Cortex of kidney (tissue), 1 donor: ENCODE results near the gene CPSF2.

Source experiments
- DNase-seq: peaks from one replicate; lab custom pipeline; 2025; lab: John Stamatoyannopoulos, UW

The CPSF2 gene

DNA sequence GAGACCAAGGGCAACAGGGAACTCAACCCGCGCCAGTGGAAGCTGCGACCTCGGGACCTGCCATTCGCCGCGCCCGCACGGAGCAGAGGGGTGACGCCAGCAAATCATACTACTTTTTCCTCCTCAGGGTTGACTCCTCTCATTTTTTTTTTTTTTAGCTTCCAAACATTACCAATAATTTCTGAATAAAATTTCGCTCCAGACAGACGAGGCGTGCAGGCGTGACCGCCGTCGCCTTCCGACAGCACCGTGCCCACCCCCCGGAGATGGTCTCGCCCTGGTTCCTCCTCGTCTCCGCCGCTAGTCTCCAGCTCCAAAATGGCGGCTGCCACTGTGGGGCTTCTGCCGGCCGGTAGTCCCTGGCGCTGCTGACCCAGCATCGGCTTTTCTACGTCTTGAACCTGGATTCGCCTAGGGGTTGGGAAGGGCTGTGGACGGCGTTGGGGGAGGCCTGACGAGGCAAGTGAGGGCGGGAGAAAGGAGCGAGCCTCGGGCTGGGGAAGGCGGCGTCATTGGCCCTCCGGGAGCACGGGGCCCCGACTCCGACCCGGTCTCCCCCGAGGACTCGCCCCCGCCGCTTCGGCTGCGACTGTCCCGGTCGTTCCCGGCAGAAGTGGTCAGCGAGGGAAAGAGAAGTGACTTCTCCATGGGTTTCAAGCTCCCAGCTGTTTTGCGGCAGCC, at the start of gene CPSF2, which contains the start of gene NDUFB1:
Gene CPSF2 (plus strand): TSS at position 300 of the 681 bp plus-strand sequence. CDS start 9,016 bp downstream, outside the sequence.
Gene NDUFB1 (minus strand): TSS at position 37 of the 681 bp plus-strand sequence. CDS start 4,069 bp downstream, outside the sequence.
- peak; percentile 48 for DNase-seq

DNA sequence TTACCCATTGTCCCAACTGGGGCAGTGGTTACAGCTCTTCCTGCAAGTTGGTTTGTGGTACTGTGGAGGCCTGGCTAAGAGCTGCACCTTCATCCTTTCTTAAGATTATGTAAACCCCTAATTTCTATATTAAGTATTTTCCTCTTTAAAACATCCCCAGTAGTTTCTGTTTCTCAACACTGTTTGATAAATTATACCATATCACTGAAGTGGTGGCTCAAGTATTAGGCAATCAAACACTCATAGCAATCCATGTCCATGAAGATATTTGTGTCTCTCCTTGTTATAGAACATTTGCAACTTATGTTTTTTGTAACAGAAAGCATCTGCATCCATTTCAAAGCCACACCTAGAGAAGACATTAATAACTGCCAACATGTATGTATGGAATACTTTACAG, 47.2 kb upstream of the CPSF2 start:
- no peak for DNase-seq

DNA sequence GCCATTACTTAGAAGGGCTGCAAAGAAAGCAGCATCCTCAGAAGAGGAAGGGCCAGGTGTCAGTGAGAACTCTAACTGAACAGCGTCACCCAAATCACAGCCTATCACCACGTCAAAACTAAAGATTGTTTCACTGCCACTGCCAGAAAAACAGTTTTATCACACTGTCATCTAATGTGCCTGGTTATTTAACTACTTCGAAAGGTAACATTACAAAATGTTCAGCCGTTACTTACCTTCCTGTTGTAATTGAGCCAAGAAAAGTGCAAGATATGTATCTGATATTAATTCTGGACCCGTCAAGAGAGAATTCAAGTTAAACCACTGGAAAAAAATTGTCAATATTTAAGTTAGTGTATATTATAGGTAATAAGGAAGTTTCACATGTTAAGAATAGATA, 33.3 kb upstream of the CPSF2 start:
- no peak for DNase-seq

DNA sequence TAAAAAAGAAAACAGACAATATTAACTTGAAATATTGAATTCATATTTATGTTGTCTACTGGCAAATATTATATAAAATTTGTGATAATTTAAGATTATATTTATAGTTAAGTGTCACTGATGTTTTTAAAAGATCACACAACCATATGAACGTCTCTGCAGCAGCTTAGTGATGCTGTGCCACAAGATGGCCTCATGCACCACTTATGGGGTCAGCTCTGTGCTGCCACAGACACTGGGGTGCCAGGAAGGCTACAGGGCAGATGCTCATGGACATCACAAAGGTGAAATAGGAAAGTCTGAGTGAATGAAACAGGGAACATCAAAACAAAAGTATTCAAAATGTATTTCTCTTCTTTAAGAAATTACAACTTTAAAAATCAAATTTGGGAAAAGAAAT, 28.4 kb upstream of the CPSF2 start:
- no peak for DNase-seq

DNA sequence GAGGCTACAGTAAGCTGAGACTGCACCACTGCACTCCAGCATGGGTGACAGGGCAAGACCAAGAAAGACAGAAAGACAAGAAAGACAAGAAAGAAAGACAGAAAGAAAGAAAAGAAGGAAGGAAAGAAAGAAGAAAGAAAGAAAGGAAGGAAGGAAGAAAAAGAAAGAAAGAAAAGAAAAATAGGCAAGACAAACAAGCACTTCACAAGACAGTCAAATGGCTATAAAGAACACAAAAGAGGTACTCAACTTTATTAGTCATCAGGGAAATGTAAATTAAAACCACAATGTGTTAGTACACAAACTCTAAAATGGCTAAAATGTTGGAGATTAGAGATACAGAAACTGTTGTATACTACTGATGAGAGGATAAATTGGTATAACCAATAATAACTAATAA, 22.0 kb upstream of the CPSF2 start:
- DNase-seq: no peak

DNA sequence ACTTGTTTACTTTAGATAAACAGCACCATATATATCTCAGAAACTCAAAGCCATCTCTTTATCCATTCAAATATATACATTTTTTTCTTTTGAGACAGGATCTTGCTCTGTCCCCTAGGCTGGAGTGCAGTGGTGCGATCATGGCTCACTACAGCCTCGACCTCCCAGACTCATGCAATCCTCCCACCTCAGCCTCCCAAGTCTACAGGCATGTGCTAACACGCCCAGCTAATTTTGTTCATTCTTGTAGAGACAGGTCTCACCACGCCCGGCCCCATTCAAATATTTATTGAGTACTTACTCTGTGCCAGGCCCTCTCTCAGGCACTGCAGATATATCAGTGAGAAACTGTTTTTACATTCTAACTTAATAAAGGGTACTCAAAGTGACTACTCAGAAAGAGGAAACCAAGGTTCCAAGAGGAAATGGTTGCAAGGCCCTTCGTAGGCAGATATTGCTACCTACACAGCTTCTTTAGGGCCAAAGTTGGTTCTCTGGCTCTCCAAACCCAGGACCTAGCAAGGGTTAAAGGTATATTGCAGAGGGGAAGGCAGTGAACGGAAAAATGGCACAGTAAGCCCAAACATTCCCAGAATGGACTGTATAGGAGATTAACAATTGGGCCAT, 18.3 kb upstream of the CPSF2 start:
- DNase-seq: no peak

DNA sequence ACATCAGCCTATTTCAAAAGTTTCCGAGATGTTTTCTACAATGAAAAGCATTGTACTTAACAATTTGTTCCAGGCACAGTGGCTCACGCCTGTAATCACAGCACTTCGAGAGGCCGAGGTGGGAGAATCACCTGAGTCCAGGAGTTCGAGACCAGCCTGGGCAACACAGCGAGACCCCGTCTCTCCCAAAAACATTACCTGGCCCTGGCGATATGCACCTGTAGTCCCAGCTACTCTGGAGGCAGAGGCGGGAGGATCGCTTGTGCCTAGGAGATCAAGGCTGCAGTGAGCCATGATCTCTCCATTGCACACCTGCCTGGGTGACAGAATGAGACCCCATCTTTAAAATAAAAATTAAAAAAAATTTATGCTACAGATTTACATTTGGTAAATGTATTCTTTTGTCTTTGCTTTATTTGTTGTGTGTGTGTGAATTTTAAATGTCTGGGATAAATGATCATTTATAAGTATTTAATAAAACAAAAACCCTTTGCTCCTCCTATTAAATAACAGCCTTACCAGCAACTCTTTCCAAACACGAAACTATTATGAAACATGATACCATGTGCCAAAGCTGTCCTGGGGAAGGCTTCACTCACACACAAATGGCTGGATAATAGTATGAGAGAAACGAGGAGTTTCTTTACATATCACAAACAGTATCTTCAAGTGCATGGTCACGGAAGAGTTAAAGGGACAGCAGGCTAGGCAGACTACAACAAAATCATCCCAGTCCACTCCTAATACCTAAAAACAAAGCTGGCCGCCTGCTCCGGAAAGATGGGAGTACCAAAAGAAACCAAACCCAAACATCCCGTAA, 16.5 kb upstream of the CPSF2 start:
- DNase-seq: no peak

DNA sequence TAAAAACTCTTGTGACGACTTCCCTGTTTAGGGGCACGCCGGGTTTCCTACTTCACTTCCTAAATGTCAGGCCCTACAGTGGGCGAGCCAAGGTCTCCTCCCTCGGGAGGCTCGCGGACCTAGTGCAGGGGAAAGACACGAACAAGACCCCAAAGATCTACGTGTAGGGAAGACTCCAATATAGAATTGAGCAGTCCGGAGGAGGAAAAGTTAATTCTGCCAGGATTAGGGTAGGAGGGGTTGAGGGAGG, 16.0 kb upstream of the CPSF2 start:
- no peak for DNase-seq

DNA sequence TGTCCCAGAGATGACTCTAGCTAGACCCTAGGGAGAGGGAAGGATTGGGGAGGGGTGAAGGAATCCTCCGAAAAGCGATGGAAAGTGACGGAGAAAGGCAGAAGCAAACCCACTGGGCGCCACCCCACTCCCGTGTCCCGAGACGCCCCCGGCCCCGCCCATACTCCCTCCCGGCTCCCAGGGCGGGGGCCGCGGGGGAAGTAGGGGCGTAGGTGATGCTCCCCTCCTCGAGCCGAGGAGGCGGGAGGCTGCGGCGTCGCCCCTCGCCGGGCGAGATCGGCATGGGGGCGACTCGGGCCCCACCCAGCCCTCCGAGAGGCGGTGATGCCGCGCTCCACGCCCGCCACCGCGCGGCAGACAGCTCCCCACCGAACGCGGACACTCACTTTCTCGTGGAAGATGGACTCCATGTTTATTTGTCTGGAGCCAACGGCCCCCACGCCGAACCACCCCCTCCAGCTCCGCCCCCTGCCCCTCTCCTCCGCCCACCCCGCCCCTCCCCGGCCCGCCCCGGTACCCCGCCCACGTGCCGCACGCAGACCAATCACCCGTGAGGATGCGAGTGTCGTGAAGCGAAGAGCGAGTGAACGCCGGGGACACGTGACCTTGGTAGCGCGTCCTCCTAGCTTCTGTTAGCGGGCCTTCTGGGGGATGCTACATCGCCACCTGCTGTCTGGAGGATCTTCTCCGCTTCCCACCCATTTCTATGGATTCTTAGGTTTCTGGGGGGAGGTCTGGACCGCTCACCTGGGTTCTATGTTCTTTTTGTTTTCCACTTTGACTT, 15.4 kb upstream of the CPSF2 start, which contains the start of gene ATXN3:
Gene ATXN3 (minus strand): TSS at position 440 of the 784 bp plus-strand sequence. CDS start 30 bp downstream, at position 410.
- DNase-seq: no peak

DNA sequence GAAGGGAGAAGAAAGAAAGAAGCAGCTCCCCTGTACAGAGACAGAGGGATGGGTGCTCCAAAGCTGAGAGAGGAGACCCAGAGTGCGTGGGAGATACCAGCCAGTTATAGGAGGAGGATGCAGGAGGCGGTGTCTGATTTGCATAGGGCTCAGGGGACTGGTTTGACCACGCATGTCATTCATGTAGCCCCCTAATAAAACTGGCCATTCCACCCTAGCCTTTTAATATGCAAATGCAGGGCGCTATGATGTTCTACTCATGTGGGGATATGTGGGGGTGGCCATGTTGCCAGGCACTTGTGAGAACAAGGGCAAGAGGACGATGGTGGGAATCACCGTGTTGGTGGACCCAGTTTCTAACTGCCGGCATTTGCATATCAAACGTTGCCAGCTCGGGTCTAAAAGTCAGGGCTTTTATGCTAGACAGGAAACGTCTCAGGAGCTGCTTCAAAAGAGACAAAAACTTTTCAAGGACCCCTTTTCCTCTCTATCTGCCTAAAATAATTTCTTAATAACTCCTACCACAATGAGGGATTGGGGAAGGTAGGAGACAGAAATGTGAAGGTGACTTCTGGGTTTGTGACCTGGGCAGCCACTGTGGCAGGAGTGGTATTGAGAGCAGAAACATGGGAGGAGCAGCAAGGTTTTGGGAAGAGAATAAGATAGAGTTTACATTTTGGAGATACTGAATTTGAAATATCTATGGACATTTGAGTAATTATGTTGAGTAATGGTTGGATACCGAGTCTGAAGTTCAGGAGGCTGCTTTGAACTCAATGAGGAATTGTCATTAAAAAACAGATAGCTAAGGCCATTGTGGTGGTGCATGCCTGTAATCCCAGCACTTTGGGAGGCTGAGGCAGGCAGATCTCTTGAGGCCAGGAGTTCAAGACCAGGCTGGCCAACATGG, 13.2 kb upstream of the CPSF2 start:
- no peak for DNase-seq

DNA sequence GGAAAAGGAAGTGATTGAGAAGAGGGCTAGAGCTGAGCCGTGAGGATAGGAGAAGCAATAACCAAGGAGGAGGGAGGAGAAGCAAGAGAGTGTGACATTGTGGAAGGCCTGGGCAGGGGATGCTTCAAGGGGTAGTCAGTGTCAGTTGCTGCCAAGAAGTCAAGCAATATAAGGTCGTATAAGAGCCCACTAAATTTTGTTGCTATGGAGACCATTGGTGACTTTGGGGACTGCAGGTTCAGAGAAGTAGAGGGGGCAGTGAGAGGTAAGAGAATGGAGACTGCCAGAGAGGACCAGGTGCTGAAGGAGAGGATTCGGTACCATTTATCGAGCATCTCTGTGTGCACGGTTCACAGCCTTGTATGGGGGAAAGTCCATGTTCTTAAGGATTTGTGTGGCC, 12.3 kb upstream of the CPSF2 start:
- no peak for DNase-seq

DNA sequence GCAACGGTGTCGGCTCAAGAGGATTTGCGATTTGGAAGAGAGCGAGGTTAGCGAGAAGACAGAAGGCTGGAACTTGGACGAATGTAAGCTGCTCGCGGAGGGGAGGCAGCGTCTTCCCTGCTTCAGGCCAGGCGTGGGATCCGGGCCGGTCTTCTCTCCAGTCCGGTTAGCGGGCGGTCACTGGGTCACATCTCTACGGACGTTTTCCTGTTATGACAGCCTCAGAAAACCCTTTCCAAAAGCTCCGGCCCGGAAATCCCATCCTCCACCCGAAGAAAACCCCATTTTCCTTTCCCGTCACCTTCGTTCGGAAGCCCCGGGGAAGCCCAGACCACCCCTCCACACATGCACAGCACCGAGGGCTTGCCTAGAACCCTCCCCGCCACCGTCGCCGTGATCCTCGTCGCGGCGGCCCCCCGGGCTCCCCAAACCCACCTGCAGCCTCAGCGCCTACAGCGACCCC, 531 bp upstream of the CPSF2 start:
- DNase-seq: no peak

DNA sequence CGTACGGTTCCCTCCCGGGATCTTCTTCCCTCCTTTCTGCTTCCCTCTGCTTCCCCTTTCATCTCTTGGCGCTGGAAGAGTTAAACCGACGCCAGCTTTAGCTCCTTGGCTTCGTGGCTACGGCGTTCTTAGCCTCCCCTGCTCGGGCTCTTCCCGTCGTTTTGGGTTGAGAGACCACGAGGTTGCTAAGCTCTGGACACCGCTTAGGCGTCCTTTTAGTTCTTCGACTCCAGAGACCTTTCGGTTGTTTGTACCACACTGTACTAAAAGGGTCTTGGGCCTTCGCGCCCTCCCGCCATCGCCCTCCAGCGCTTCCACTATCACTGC, 545 bp downstream of the CPSF2 start:
- DNase-seq: no peak

DNA sequence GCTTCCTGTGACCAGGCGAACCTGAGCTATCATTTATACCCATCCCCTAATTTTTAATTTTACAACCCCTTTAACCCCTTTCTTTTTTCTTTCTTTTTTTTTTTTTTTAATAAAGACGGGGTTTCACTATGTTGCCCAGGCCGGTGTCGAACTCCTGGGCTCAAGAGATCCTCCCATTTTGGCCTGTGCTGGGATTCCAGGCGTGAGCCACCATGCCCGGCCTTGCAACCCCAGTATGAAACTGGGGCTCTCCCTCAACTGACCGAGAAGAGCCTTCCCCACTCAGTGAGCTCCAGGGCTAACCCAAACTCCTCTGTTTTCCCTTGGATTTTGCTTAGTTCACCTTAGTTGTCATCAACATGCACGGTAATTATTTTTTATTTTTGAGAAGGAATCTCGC, 992 bp downstream of the CPSF2 start:
- DNase-seq: no peak

DNA sequence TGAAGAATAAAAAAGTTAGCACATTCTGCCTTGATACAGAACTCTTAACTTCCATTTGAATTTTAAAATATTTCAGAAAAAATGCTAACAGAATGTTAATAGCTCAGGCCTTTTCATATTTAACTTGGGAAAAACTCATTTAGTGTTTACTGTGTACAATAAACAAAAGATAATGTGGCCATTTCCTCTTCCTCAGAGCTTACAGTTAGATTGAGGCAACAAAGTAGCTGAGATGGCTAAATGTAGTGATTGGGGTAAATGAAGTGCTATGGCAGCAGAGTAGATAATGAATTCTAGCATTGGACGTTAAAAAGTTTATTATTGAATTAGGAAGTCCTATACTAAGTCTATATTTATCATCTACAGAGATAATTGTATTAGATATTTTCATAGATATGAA, 12.7 kb downstream of the CPSF2 start:
- DNase-seq: no peak

DNA sequence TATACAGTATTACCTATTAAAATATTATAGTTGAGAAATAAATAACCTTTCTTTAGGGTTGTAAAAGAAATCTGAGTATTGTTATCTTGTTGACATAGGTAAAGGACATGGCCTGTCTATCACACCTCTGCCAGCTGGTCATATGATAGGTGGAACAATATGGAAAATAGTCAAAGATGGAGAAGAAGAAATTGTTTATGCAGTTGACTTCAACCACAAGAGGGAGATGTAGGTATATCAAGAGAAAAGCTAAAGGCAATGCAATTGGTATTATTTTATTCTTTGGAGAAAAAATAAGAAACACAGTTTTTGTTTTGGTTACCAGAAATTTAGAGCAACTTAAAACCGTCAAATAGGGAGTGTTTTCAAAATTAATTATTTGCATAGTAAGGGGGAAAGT, 13.5 kb downstream of the CPSF2 start:
- DNase-seq: no peak

DNA sequence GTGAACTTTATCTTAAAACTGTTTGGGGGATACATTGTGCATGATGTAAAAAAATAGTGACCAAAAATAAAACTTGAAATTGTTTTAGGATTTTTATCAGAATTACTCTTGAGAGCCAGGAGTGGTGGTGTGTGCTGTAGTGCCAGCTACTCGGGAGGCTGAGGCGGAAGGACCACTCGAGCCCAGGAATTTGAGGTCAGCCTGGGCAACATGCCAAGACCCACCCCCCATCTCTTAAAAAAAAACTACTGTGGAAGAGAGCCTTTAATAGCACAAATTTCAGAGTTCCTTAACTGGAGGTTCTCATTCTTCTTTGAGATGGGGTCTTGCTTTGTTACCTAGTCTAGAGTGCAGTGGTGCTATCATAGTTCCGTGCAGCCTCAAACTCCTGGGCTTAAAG, 21.5 kb downstream of the CPSF2 start:
- DNase-seq: no peak

DNA sequence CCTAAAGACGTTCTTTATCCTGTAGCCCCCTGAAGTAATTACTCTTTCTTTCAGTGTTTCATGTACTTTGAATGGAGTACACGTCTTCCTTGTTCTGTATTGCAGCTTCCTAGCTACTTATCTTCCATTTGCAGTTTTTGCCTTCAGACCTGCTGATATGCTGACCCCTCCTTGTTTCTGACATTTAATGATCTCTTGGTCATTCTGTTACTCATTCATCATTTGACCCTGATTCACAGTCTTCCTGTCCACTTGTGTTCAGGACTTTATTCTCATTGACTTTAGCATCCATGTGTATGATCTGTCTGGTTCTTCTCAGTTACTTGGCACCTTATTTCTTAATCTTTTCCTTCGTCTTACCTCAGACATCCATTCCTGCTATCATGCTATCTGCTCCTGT, 22.2 kb downstream of the CPSF2 start:
- no peak for DNase-seq

DNA sequence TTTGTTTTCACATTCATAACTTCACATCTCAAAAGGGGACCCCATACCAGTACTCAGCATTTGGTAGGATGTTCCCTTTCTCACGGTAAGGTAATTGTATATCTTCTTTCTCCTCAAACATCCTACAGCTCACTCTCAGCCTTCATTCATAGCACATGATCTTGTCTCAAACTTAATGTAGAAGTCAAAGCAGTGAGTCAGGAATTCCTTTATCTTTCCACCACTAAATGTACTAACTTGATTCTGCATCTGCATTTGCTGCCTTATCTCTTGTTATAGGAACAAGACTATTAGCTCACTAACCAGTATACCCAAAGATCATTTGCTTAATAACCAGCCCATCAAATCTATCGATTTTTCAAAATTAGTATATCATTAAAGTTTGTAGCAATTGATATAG, 22.9 kb downstream of the CPSF2 start:
- DNase-seq: no peak

DNA sequence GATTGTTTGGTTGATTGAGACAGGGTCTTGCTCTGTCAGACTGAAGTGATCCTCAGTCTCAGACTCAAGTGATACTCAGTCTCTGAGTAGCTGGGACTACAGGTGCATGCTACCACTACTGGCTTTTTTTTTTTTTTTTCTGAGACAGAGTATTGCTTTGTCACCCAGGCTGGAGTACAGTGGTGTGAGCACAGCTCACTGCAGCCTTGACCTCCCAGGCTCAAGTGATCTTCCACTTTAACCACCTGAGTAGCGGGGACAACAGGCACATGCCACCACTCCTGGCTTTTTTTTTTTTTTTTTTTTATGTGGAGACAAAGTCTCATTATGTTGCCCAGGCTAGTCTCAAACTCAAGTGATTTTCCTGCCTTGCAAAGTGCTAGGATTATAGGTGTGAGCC, 31.8 kb downstream of the CPSF2 start:
- no peak for DNase-seq

DNA sequence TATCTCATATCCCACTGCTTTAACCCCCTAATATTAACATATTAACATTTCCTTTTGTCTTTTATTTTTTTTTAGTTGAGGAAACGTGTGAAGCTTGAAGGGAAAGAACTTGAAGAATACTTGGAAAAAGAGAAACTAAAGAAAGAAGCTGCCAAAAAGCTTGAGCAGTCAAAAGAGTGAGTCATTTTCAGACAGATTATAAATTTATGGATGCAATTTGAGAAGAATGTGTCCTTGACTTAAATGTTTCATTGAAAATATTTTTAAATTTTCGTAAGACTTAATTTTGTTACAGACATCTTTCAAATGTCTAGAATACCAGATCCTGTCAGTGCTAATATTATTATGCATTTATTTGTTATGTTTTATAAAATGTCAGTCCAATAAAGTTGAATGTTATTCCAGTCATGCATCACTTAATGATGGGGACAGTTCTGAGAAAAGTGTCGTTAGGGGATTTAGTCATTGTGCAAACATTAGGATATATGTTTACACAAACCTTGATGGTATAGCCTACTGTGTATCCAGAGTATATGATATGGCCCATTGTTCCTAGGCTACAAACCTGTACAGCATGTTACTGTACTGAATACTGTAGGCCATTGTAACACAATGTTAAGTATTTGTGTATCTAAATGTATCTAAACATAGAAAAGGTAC, 32.6 kb downstream of the CPSF2 start:
- no peak for DNase-seq
